HG02981 (cell line): ENCODE data around the gene NT5DC3.
"Not testable (repeated sequence)": the region's sequence is repeated elsewhere in the genome, so short reads cannot be mapped to it uniquely, and the experiment has no call there.

ENCODE experiments used
- ATAC-seq: cut with Tn5 transposase; IDR thresholded peaks from one replicate; pipeline ENCODE4 v1.9.1; 2021; ENCODE audit warnings: mild to moderate bottlenecking, moderate library complexity; ENCODE audit not compliant: unreplicated experiment

Gene NT5DC3

DNA sequence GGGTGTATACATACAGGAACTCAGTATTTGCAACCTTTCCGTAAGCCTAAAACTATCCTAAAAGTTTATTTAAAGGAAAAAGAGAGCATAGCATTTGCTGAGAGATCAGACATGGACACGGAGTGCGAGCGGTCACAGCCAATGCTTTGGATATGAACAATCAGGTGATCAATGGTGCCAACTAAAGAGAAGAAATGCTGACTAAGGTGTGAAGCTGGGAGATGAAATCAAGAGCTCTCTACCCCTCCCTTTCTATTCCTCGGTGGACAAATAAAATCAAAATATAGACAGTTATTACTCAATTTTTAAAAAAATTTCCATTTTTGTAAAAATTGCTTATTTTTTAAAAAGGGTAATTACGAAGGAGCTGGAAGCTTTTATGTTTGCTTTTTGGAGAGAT is 29.2 kb downstream of the NT5DC3 start:
- ATAC-seq = no peak

DNA sequence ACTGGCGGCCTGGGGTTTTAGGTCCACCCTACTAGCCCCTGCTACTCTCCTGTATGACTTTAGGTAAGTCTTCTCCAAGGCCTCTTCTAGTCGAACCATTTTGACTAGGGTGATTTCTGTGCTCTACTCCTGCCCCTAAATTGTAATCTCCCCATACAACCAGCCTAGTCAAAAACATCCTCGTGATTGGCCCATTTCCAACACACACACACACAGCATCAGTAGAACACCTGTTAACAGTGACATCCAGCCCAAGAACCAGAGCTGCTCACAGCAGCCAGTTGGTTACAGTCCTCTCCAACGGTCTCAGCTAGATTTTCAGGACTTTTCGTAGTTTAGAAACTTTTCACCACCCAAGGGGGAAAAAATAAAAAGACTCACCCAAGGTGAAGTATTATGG is 30.9 kb downstream of the NT5DC3 start:
- ATAC-seq = no peak

DNA sequence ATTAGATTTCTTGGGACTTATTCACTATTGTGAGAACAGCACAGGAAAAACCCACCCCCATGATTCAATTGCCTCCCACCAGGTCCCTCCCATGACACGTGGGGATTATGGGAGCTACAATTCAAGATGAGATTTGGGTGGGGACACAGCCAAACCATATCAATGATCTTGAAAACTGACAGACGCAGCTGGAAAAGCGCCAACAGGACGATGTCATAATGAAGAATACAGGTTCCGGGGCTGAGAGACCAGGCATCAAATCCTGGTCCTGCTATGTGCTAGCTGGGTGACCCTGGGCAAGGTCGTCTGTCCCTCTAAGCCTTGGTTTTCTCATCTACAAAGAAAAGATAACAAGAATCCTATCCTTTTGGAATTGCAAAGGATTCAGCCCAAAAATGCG is 31.4 kb downstream of the NT5DC3 start:
- ATAC-seq = not testable (repeated sequence)

GRCh38 chr12:103809154-103809553 is 31.9 kb downstream of the NT5DC3 start:
- no peak for ATAC-seq

GRCh38 chr12:103808239-103808880 is 32.7 kb downstream of the NT5DC3 start:
- no peak for ATAC-seq

GRCh38 chr12:103807561-103808238 is 33.3 kb downstream of the NT5DC3 start:
- no peak for ATAC-seq

- ATAC-seq = no peak
These were observed 34.2 kb downstream of the NT5DC3 start for GRCh38 chr12:103806803-103807202.

GRCh38 chr12:103805655-103806360 is 35.2 kb downstream of the NT5DC3 start:
- ATAC-seq = no peak

GRCh38 chr12:103803847-103804246 is 37.2 kb downstream of the NT5DC3 start:
- no peak for ATAC-seq

- ATAC-seq = no peak
These were observed 38.5 kb downstream of the NT5DC3 start for GRCh38 chr12:103802586-103802886.

DNA sequence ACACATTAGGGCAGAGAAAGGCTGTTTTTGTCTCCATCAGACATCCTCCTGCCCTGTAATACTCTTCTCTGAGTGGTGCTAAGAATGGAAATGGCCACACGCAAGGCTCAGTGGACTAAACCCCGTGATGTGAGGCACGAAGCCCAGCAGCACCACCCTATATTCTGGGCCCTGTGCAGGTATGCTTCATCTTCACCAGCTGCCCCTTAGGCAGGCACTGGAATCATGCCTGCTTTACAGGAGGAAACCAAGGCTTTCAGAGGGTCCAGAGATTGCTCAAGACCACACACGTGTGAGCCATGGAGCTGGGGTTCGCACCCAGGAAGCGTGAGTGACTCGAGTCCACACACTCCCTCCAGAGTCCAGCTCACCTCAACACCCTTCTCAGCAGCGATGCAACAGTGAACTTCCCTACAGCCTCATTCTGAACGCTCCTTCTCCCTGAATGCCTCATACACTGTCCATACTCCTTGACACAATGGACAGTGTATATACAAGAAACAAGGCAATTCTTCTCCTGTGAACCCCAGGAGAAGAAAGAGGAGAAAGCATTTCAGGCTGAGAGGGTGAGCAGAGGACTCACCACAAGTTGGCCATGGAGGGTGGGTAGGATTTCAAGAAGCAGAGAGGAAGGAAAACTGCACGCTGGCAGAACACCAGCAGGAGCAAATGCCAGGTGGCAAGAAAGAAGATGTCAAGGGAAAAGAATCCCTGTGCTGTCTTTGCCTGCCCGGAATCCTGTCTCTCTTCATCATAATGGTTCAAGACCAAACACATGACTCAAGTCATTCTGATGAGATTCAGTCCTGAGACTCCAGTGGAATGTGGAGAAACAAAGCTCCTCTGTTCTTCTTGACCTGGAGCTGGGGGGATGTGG is 39.1 kb downstream of the NT5DC3 start:
- no peak for ATAC-seq

DNA sequence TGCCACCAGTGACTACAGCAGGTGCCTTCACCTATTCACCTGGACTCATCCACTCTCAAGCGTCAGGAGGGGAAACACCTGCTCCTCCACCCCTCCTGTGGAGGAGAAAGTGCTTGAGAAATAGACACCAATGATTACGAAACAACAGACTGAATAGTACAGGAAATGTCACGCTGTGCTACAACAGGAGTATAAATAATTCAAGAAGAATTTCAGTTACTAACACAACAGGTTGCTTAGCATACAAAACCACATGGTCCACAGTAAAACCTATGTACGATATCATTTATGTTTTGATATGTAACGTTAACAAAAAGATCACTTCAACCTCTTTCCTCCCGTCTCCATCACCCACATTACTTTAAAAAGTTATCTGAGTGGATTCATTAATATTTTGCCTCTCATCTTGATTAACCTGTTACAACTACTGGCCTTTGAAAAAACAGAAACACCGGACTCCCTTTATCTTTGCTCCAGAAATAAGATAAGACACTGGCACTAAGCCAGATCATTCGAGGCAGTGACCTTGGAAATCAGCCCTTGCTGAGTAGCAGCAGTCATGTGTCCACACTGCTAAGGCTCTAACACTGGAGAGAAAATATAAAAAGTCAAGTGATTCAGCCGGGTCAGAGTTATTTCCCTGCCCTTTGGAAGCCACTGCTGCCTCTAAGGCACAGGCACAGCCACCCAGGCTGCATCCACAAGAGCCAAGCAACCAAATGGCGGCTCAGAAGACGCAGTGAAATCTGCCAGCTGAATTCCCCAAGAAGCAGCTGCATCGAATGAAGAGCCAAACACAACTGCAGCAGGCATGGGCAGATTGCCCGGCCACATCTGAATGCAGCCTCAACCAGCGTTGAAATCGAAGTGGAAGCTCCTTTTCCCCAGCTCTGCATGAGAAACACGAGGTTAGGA is 40.9 kb downstream of the NT5DC3 start:
- ATAC-seq = no peak

DNA sequence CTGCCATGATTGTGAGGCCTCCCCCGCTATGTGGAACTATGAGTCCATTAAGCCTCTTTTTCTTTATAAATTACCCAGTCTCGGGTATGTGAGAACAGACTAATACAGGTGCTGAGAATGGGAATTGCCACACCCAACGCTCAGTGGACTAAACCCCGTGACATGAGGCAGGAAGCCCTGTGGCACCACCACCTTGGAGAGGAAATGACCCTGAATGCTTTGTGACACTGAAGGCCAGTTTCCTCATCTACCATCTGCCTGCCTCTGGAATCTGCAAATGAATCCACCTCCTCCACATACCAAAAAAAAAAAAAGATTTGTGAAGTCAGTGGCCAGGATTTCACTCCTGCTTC is 41.6 kb downstream of the NT5DC3 start:
- no peak for ATAC-seq

GRCh38 chr12:103798586-103798985 is 42.4 kb downstream of the NT5DC3 start:
- ATAC-seq = no peak

DNA sequence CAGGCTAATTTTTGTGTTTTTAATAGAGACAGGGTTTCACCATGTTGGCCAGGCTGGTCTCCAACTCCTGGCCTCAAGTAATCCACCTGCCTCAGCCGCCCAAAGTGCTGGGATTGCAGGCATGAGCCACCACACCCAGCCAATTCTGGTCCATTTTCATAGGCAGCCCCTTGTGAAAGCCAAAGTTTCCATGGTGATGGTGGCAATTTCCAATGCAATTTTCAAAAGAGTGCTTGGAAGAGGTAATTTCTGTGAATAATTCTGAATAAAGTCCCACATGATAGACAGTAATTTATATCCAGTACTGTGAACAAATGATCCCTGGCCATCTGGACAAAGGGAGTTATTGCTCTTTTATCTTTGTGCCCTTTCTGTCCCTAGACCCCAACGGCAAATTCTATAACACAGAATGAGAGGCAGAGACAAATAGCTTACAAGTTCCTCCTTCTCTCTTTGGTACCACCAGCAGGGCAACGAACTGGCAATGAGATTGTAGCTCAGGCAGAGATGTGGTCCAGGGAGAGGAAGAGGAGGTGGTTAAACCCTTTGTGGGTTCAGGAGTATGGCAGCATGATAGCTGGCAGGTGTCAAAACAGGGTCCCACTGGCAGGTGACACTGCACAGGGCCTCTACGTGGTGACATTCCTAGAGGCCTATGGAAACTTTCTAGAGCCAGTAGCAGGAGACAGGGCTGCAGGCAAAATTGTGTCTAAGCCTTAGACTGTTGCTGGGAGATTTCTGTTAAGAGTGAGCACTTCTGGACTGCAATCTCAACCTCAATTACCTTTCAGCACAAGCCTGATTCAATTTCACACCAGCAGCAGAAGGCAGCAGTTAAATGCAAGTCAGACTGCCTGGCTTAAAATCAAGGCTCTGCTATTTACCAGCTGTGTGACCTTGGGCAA is 46.5 kb downstream of the NT5DC3 start:
- no peak for ATAC-seq

GRCh38 chr12:103793512-103794045 is 47.5 kb downstream of the NT5DC3 start:
- no peak for ATAC-seq

GRCh38 chr12:103793046-103793445 is 48.0 kb downstream of the NT5DC3 start:
- ATAC-seq = no peak

DNA sequence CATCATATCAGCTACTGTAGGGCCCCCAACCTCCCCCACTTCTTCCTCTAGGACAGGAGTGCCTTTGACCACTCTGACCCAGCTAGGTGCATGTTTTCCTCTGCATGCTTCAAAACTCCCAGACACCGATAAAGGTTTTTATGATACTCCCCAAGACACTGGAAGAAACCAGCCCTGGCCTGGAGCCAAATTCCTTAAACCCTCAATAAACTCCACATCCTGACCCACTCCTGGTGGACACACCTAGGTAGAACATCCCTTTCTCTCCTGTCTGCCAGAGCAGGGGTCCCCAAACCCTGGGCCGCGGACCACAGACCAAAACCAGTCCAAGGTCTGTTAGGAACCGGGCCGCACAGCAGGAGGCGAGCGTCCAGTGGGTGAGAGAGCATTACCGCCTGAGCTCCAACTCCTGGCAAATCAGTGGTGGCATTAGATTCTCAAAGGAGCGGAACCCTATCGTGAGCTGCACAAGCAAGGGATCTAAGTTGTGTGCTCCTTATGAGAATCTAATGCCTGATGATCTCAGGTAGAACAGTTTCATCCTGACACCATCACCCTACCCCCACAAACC is 49.6 kb downstream of the NT5DC3 start:
- no peak for ATAC-seq

DNA sequence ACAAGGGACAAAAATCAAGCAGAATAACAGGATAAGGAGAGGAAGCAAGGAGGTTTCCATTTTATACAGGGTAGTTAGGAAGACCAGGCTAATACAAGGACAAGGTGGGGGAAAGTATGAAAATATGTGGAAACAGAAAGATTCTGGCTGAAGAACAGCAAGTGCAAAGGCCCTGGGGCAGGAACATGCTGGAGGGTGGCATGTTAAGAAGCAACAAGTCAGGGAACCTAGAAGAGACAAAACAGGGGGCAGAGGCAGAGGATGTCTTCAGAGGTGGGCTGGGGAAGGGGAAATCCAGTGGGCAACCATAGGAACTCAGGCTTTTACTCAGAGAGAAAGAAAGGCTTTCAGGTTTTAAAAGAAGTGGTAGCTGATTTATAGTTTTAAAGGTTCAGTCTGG is 54.8 kb downstream of the NT5DC3 start:
- no peak for ATAC-seq
